LNCaP clone FGC (cell line): ENCODE results near the gene POLR2E.

ENCODE experiments used
- DNase-seq: peaks from one replicate; pipeline ENCODE4 v3.0.0-alpha.2; 2011; ENCODE audit warnings: low read depth
- H3K4me3 ChIP-seq: 2 replicates; pipeline ENCODE4 v1.5.1; 2011; ENCODE audit warnings: mild to moderate bottlenecking, low read depth, low read length, control low read depth
- CTCF ChIP-seq: IDR thresholded peaks from 2 replicates; pipeline ENCODE4 v1.5.1; 2012; ENCODE audit warnings: mild to moderate bottlenecking; ENCODE audit not compliant: control insufficient read depth, insufficient read depth; ENCODE audit errors: extremely low read depth

Gene POLR2E

GRCh38 chr19:1046117-1046626 lies 49.0 kb downstream of the POLR2E start:
- H3K4me3 ChIP-seq = no peak overlapping the region
- TF ChIP-seq CTCF = no peak
- no peak for DNase-seq

GRCh38 chr19:1045247-1045603 lies 50.0 kb downstream of the POLR2E start:
- TF ChIP-seq CTCF = no peak
- no peak overlapping the region for H3K4me3 ChIP-seq
- DNase-seq = no peak

GRCh38 chr19:1042689-1043511 lies 52.3 kb downstream of the POLR2E start:
- TF ChIP-seq CTCF = no peak
- H3K4me3 ChIP-seq = no peak overlapping the region
- DNase-seq = no peak

- H3K4me3 ChIP-seq = no peak overlapping the region
- no peak for TF ChIP-seq CTCF
- no peak for DNase-seq
Measured at GRCh38 chr19:1041835-1042685, 53.1 kb downstream of the POLR2E start.

- TF ChIP-seq CTCF = no peak
- DNase-seq = no peak
- H3K4me3 ChIP-seq = peak overlapping the region; percentile 91
Measured at GRCh38 chr19:1041272-1041834, 53.8 kb downstream of the POLR2E start.

GRCh38 chr19:1040476-1041271 lies 54.5 kb downstream of the POLR2E start:
- peak; percentile 93 for DNase-seq
- peak overlapping the region; percentile 91 for H3K4me3 ChIP-seq
- TF ChIP-seq CTCF = no peak
